Tibial nerve (tissue), 4 donors: ENCODE measurements around the gene PLB1.

Experiments used
- EP300 ChIP-seq, 2 donors: sonication (generic); formaldehyde crosslinking; IDR thresholded peaks; one replicate each; pipeline ENCODE4 v1.6.1; 2017; ENCODE audit warnings: antibody characterized with exemption in 2 of 2, mild to moderate bottlenecking in 1 of 2
- POLR2A ChIP-seq, 2 donors: fragments of 450-650 bp; IDR thresholded peaks; one replicate each; pipeline ENCODE4 v1.6.1; 2017; ENCODE audit warnings: antibody characterized with exemption in 2 of 2, mild to moderate bottlenecking in 2 of 2, moderate library complexity in 2 of 2
- TF ChIP-seq, protein P1 (sequence below), 5 experiments: fragments of 200-600 bp in 3 of 5; fragments of 450-650 bp in 2 of 5; sonication (generic) in 3 of 5; IDR thresholded peaks; one replicate each; pipeline ENCODE4 v1.5.1; 2016 to 2019; ENCODE audit warnings: antibody characterized with exemption in 5 of 5, mild to moderate bottlenecking in 3 of 5, moderate library complexity in 2 of 5

DNA sequence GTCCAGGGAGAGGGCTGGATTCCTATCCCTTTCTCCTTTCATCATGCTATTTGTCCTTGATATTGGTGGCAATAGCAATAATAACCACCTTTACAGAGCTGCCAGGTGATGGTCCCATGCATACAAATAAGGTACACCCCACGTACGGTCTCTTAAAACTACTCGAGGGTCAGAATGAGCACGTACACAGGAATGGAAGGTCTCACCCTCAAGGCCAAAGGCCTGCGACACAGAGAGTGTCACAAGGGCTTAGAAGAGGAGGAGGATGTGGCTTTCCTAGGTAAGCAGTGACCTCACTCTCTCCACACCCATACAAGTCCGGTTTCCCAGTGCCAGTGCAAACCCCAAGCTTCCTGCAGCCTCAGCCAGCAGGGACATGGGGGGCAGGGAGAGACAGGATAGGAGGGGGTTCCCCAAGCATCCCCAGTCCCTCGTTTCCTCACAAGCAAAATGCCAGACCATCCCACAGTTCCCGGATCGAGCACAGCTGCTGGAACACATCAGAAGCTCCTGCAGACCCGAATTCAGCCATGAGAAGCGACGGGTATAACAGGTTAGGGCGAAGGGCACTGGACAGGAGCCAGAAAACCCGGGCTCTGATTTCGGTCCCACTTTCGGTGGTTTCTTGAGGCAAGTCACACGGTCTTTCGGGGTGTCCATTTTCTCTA is 49.2 kb downstream of the PLB1 start:
- TF ChIP-seq, protein P1, sequence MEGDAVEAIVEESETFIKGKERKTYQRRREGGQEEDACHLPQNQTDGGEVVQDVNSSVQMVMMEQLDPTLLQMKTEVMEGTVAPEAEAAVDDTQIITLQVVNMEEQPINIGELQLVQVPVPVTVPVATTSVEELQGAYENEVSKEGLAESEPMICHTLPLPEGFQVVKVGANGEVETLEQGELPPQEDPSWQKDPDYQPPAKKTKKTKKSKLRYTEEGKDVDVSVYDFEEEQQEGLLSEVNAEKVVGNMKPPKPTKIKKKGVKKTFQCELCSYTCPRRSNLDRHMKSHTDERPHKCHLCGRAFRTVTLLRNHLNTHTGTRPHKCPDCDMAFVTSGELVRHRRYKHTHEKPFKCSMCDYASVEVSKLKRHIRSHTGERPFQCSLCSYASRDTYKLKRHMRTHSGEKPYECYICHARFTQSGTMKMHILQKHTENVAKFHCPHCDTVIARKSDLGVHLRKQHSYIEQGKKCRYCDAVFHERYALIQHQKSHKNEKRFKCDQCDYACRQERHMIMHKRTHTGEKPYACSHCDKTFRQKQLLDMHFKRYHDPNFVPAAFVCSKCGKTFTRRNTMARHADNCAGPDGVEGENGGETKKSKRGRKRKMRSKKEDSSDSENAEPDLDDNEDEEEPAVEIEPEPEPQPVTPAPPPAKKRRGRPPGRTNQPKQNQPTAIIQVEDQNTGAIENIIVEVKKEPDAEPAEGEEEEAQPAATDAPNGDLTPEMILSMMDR (IDR thresholded peaks at IDR 0.05), result no peak
- TF ChIP-seq POLR2A (IDR thresholded peaks at IDR 0.05), result no peak
- no peak for TF ChIP-seq EP300 (IDR thresholded peaks at IDR 0.05)
